IMR-90 (cell line): ENCODE measurements around the gene MARCHF6. TPM values are rescaled to one million over a fixed set of nuclear protein-coding genes. Genes with fewer than 3 reads are reported as not detected.

Experiments used
- ATAC-seq: fragments of 200-7000 bp; cut with Tn5 transposase; 2 replicates; pipeline ENCODE4 v1.9.1; 2020; ENCODE audit warnings: low read depth, mild to moderate bottlenecking, moderate library complexity
- BruUV-seq: library from RNA; stranded (reverse); fragments of 400-500 nt; replicated peaks from 2 replicates; lab custom pipeline; 2021; lab: Mats Ljungman, UMichigan
- CTCF ChIA-PET: fragments of 300-600 bp; formaldehyde crosslinking; extraction: SDS; loops from one replicate; lab custom pipeline; 2021; ENCODE audit warnings: antibody characterized with exemption; lab: Yijun Ruan, JAX
- POLR2A ChIA-PET: fragments of 300-600 bp; sonication (Branson Sonifier 250); formaldehyde crosslinking; loops from one replicate; lab custom pipeline; 2022; ENCODE audit warnings: antibody characterized with exemption; ENCODE audit not compliant: unreplicated experiment; lab: Charles Lee
- DNase-seq: peaks from one replicate; pipeline ENCODE4 v3.0.0; 2013
- H2AFZ ChIP-seq: replicated peaks from 2 replicates; pipeline ENCODE3; 2013; ENCODE audit warnings: low read length, mild to moderate bottlenecking; ENCODE audit not compliant: poor library complexity
- H2AK5ac ChIP-seq: 2 replicates; pipeline ENCODE4 v1.6.1; 2013; ENCODE audit warnings: low read depth, low read length, inconsistent platforms
- H2AK9ac ChIP-seq: replicated peaks from 2 replicates; pipeline ENCODE3; 2013; ENCODE audit warnings: mild to moderate bottlenecking, low read depth, low read length, moderate library complexity; ENCODE audit not compliant: poor library complexity
- H2BK120ac ChIP-seq: 2 replicates; pipeline ENCODE4 v1.6.1; 2013; ENCODE audit warnings: low read depth, low read length, inconsistent platforms
- H2BK15ac ChIP-seq: 3 replicates; pipeline ENCODE4 v1.6.1; 2013; ENCODE audit warnings: low read depth, low read length, inconsistent platforms
- H2BK20ac ChIP-seq: 2 replicates; pipeline ENCODE4 v1.6.1; 2013; ENCODE audit warnings: low read depth, mild to moderate bottlenecking, inconsistent platforms, low read length, moderate library complexity
- H2BK5ac ChIP-seq: 2 replicates; pipeline ENCODE4 v1.6.1; 2013; ENCODE audit warnings: mild to moderate bottlenecking, low read depth, low read length, inconsistent platforms; ENCODE audit not compliant: poor library complexity, severe bottlenecking
- H3K14ac ChIP-seq: replicated peaks from 2 replicates; pipeline ENCODE4 v1.6.1; 2013; ENCODE audit warnings: low read depth, low read length, inconsistent platforms
- H3K18ac ChIP-seq: 2 replicates; pipeline ENCODE4 v1.6.1; 2013; ENCODE audit warnings: low read depth, low read length, control low read depth
- H3K23ac ChIP-seq: 2 replicates; pipeline ENCODE4 v1.6.1; 2013; ENCODE audit warnings: low read depth, low read length, inconsistent platforms
- H3K27ac ChIP-seq: 2 replicates; pipeline ENCODE4 v1.5.1; 2013; ENCODE audit warnings: mild to moderate bottlenecking, control low read depth, low read length; ENCODE audit not compliant: insufficient read depth
- H3K27me3 ChIP-seq: 2 replicates; pipeline ENCODE4 v1.6.1; 2013; ENCODE audit warnings: low read length; ENCODE audit not compliant: control insufficient read depth, insufficient read depth
- H3K36me3 ChIP-seq: 2 replicates; pipeline ENCODE4 v1.6.1; 2013; ENCODE audit warnings: low read length, mixed read lengths; ENCODE audit not compliant: control insufficient read depth, insufficient read depth
- H3K4ac ChIP-seq: 2 replicates; pipeline ENCODE4 v1.6.1; 2013; ENCODE audit warnings: low read depth, low read length, inconsistent platforms
- H3K4me1 ChIP-seq: 2 replicates; pipeline ENCODE4 v1.6.1; 2013; ENCODE audit warnings: low read length, mixed read lengths; ENCODE audit not compliant: control insufficient read depth, insufficient read depth
- H3K4me2 ChIP-seq: 2 replicates; pipeline ENCODE4 v1.6.1; 2013; ENCODE audit warnings: low read depth, mild to moderate bottlenecking, control low read depth, low read length, moderate library complexity
- H3K4me3 ChIP-seq: 2 replicates; pipeline ENCODE4 v1.5.1; 2013; ENCODE audit warnings: low read depth, mild to moderate bottlenecking, control low read depth, low read length, moderate library complexity; ENCODE audit not compliant: insufficient read depth
- H3K56ac ChIP-seq: 2 replicates; pipeline ENCODE4 v1.6.1; 2013; ENCODE audit warnings: low read length, inconsistent platforms; ENCODE audit not compliant: insufficient read depth; ENCODE audit errors: extremely low read depth
- H3K79me1 ChIP-seq, 2 experiments: 2 replicates each; pipeline ENCODE4 v1.6.1; 2013; ENCODE audit warnings: low read length in 2 of 2, inconsistent platforms in 1 of 2, low read depth in 1 of 2
- H3K9ac ChIP-seq: 2 replicates; pipeline ENCODE4 v1.6.1; 2013; ENCODE audit warnings: low read depth, low read length, control low read depth
- H3K9me1 ChIP-seq: 2 replicates; pipeline ENCODE4 v1.6.1; 2013; ENCODE audit warnings: low read length, inconsistent platforms; ENCODE audit not compliant: insufficient read depth
- H3K9me3 ChIP-seq: 2 replicates; pipeline ENCODE4 v1.6.1; 2013; ENCODE audit warnings: low read length; ENCODE audit not compliant: control insufficient read depth, insufficient read depth
- H4K20me1 ChIP-seq: 2 replicates; pipeline ENCODE4 v1.6.1; 2013; ENCODE audit warnings: low read length, inconsistent platforms; ENCODE audit not compliant: insufficient read depth
- H4K5ac ChIP-seq: 2 replicates; pipeline ENCODE4 v1.6.1; 2013; ENCODE audit warnings: mild to moderate bottlenecking, low read depth, low read length, control low read depth
- H4K8ac ChIP-seq, 2 experiments: 2 replicates each; pipeline ENCODE4 v1.6.1; 2013; ENCODE audit warnings: low read depth in 2 of 2, low read length in 2 of 2, control low read depth in 1 of 2, inconsistent platforms in 1 of 2
- H4K91ac ChIP-seq: 2 replicates; pipeline ENCODE4 v1.6.1; 2013; ENCODE audit warnings: low read depth, low read length, inconsistent platforms; ENCODE audit not compliant: insufficient read depth
- CEBPB ChIP-seq: IDR thresholded peaks from 2 replicates; pipeline ENCODE4 v1.6.1; 2012; ENCODE audit warnings: low read depth, low read length, improper control_type of control experiment
- FOS ChIP-seq: fragments of 150-350 bp; IDR thresholded peaks from 2 replicates; pipeline ENCODE4 v1.6.1; 2016; ENCODE audit warnings: low read depth, low read length
- RFX5 ChIP-seq: IDR thresholded peaks from 2 replicates; pipeline ENCODE4 v1.8.0; 2012; ENCODE audit warnings: low read depth, mild to moderate bottlenecking, low read length, moderate library complexity
- WGBS, 2 experiments: methylation state at CpG; one replicate each; pipeline versions ENCODE4 v1.1.5 to v1.1.7; 2013; ENCODE audit warnings: missing lambda C conversion rate in 2 of 2; ENCODE audit not compliant: insufficient read length in 1 of 2; ENCODE audit errors: extremely low coverage in 2 of 2; 5-methylcytosine and 5-hydroxymethylcytosine counted together
- dilution Hi-C: fragments of 300-500 bp; cut with HindIII; formaldehyde crosslinking; loops from one replicate; pipeline ENCODE4 v1.14.3; 2018; ENCODE audit warnings: low sequenced_read_pairs; ENCODE audit not compliant: unreplicated experiment
- in situ Hi-C: fragments of 300-500 bp; cut with MboI; formaldehyde crosslinking; loops from 3 replicates; pipeline ENCODE4 v1.14.3; 2019; ENCODE audit warnings: low sequenced_read_pairs, inconsistent platforms, mixed read lengths
- intact Hi-C: fragments of 100-400 bp; cut with micrococcal nuclease; formaldehyde crosslinking; loops from 2 replicates; pipeline ENCODE4 v1.10.0; 2022
- polyA plus RNA-seq, 3 experiments: library from polyadenylated mRNA; depleted of rRNA; stranded (reverse); fragments of >200 nt; gene quantifications; 2 replicates each; pipeline ENCODE4 v1.2.3, GENCODE V29; 2012; ENCODE audit warnings: low replicate concordance in 1 of 3
- total RNA-seq: library from RNA; depleted of rRNA; stranded (reverse); fragments of >200 nt; gene quantifications from 2 replicates; pipeline ENCODE4 v1.2.3, GENCODE V29; 2012

The MARCHF6 gene
- total and polyA plus RNA-seq, 2 of the 4 experiments (the other 2 are of a cell fraction) = 55.2 to 62.6 TPM

- TF ChIP-seq RFX5 = no peak
These were observed 765 bp downstream of the MARCHF6 start (continued) for GRCh38 chr5:10354048-10354872.

GRCh38 chr5:10355071-10355889 is 1.8 kb downstream of the MARCHF6 start:
- Histone ChIP-seq H4K20me1 (peaks cover 49% of the 10 kb centered on the region), H3K79me1 (peaks cover 0 to 40% of the 10 kb centered on the region in 2 experiments; a peak in 2 of 4 replicates), H3K27ac (no peak overlapping the region; the same call in 1 of the 2 replicates)

More at GRCh38 chr5:10355071-10355889, 1.8 kb downstream of the MARCHF6 start:
- H3K18ac ChIP-seq = peak overlapping the region; percentile 37; the same call in 1 of the 2 replicates
- H3K36me3 ChIP-seq = no peaks in the 10 kb centered on the region
- H2BK20ac ChIP-seq = no peak overlapping the region
- ChIA-PET POLR2A (no interaction called here), CTCF (interaction anchor here (1.1 kb wide), 1 partner anchor 9 kb away, joined by 3 read pairs; no protein-coding TSS in a partner anchor)
- dilution Hi-C loops = no loop called here
- H2AK5ac ChIP-seq = no peak overlapping the region
- no peaks in the 10 kb centered on the region for H3K27me3 ChIP-seq
- intact Hi-C loops = no loop called here
- H2AK9ac ChIP-seq = no peak overlapping the region
- H2AFZ ChIP-seq = no peak overlapping the region
- H3K9me3 ChIP-seq = no peaks in the 10 kb centered on the region
- peak; percentile 71 for DNase-seq
- peaks cover 9% of the 10 kb centered on the region for H3K9me1 ChIP-seq
- H3K23ac ChIP-seq = peak overlapping the region; percentile 39; the same call in 1 of the 2 replicates
- peak overlapping the region; percentile 91 for H3K9ac ChIP-seq
- H3K4me1 ChIP-seq = peaks cover 10% of the 10 kb centered on the region
- ATAC-seq = no peak
- H2BK120ac ChIP-seq = no peak overlapping the region
- in situ Hi-C loops = no loop called here
- peak overlapping the region; percentile 43 for H3K14ac ChIP-seq
- peak overlapping the region; percentile 23; the same call in 1 of the 2 replicates for H3K4ac ChIP-seq
- H3K56ac ChIP-seq = peak overlapping the region; percentile 53; the same call in 1 of the 2 replicates
- peak overlapping the region; percentile 97 for H3K4me2 ChIP-seq
- peak overlapping the region; percentile 92 for H3K4me3 ChIP-seq
- H4K5ac ChIP-seq = no peak overlapping the region
- H4K8ac ChIP-seq = peak overlapping the region in 1 of 2 experiments; percentile 19; a peak in 1 of 4 replicates
- peak overlapping the region; percentile 95 for H2BK5ac ChIP-seq
- no peak overlapping the region for H4K91ac ChIP-seq
- TSS peak; percentile 55 for BruUV-seq
- TF ChIP-seq FOS (no peak), CEBPB (peak; percentile 2; the same call in 1 of the 2 replicates)
- no peak overlapping the region for H2BK15ac ChIP-seq
- WGBS, 2 experiments = no CpG with 5 or more reads among the region's 16 CpGs
